HFFc6 (cell line): Measurements from ENCODE around the gene ATF6. TPM values are rescaled to one million over a fixed set of nuclear protein-coding genes. Genes with fewer than 3 reads are reported as not detected.
A peak's percentile ranks its signal among the peaks of the same experiment; 100 is the strongest.

Source experiments
- DNase-seq: peaks from one replicate; pipeline ENCODE4 v3.0.0-alpha.2; 2018
- H3K27ac Mint-ChIP-seq: 2 replicates; pipeline ENCODE4 v1.8.0; 2020; ENCODE audit warnings: mild to moderate bottlenecking, mixed read lengths
- H3K27me3 Mint-ChIP-seq: 2 replicates; pipeline ENCODE4 v1.8.0; 2021; ENCODE audit warnings: mild to moderate bottlenecking, moderate library complexity, mixed read lengths; ENCODE audit not compliant: insufficient read depth
- H3K36me3 Mint-ChIP-seq: 2 replicates; pipeline ENCODE4 v1.8.0; 2021; ENCODE audit warnings: low read depth, mixed read lengths
- H3K4me1 Mint-ChIP-seq: 2 replicates; pipeline ENCODE4 v1.8.0; 2020; ENCODE audit warnings: low read depth, mixed read lengths
- H3K4me3 Mint-ChIP-seq: 2 replicates; pipeline ENCODE4 v1.8.0; 2020; ENCODE audit warnings: mild to moderate bottlenecking, moderate library complexity, mixed read lengths
- H3K9me3 Mint-ChIP-seq: 2 replicates; pipeline ENCODE4 v1.8.0; 2020; ENCODE audit warnings: mild to moderate bottlenecking, mixed read lengths
- CTCF ChIP-seq: fragments of 200-600 bp; sonication (generic); IDR thresholded peaks from 2 replicates; pipeline ENCODE4 v1.5.0; 2021; ENCODE audit warnings: antibody characterized with exemption, mild to moderate bottlenecking
- total RNA-seq, 6 experiments: library from RNA; stranded (reverse); fragmentation: NEBNext Ultra II Directional; extraction: Animal tissue kit (Norgen Biotek cat#: 25700); gene quantifications; 2 replicates in 1 of 6; 3 replicates in 5 of 6; pipeline ENCODE4 v1.2.3, GENCODE V29; 2021

The ATF6 gene
- total RNA-seq, 6 experiments from 2014 or later: 23.7 to 29.9 (median 27.6) TPM

- Mint-ChIP-seq H3K27me3 (no peaks in the 10 kb centered on the region), H3K9me3 (no peaks in the 10 kb centered on the region), H3K36me3 (no peaks in the 10 kb centered on the region), H3K4me1 (peaks cover 50% of the 10 kb centered on the region), H3K4me3 (no peak overlapping the region), H3K27ac (no peak overlapping the region)
- peak; percentile 73 for TF ChIP-seq CTCF
- DNase-seq: peak; percentile 7
Observed at GRCh38 chr1:161905269-161905884, 139.3 kb downstream of the ATF6 start.

- peaks cover 64% of the 10 kb centered on the region for H3K4me1 Mint-ChIP-seq
- no peak overlapping the region for H3K27ac Mint-ChIP-seq
Observed at GRCh38 chr1:161907265-161907664, 141.1 kb downstream of the ATF6 start.

GRCh38 chr1:161908264-161908663 lies 142.1 kb downstream of the ATF6 start:
- Mint-ChIP-seq H3K36me3 (no peaks in the 10 kb centered on the region; the same call in 1 of the 2 replicates), H3K9me3 (no peaks in the 10 kb centered on the region), H3K4me3 (no peak overlapping the region), H3K27me3 (no peaks in the 10 kb centered on the region), H3K27ac (no peak overlapping the region), H3K4me1 (peaks cover 64% of the 10 kb centered on the region)
- TF ChIP-seq CTCF: no peak
- no peak for DNase-seq

More at GRCh38 chr1:161907265-161907664, 141.1 kb downstream of the ATF6 start:
- Mint-ChIP-seq H3K27me3 (no peaks in the 10 kb centered on the region), H3K36me3 (no peaks in the 10 kb centered on the region), H3K4me3 (no peak overlapping the region), H3K9me3 (no peaks in the 10 kb centered on the region)
- no peak for DNase-seq
- no peak for TF ChIP-seq CTCF

GRCh38 chr1:161910604-161911003 lies 144.5 kb downstream of the ATF6 start:
- Mint-ChIP-seq H3K27me3 (no peaks in the 10 kb centered on the region), H3K36me3 (no peaks in the 10 kb centered on the region; the same call in 1 of the 2 replicates), H3K4me3 (peak overlapping the region; percentile 60), H3K9me3 (no peaks in the 10 kb centered on the region), H3K27ac (peak overlapping the region; percentile 77), H3K4me1 (peaks cover 43% of the 10 kb centered on the region)
- no peak for TF ChIP-seq CTCF
- peak; percentile 49 for DNase-seq

GRCh38 chr1:161913482-161914140 lies 147.5 kb downstream of the ATF6 start:
- no peak for TF ChIP-seq CTCF
- no peaks in the 10 kb centered on the region for H3K9me3 Mint-ChIP-seq
- H3K36me3 Mint-ChIP-seq: no peaks in the 10 kb centered on the region; the same call in 1 of the 2 replicates
- no peak overlapping the region for H3K27ac Mint-ChIP-seq
- H3K4me1 Mint-ChIP-seq: peaks cover 34% of the 10 kb centered on the region
- H3K27me3 Mint-ChIP-seq: no peaks in the 10 kb centered on the region
- H3K4me3 Mint-ChIP-seq: no peak overlapping the region
- no peak for DNase-seq
